Occipital lobe (tissue), 2 donors: Measurements from ENCODE around the gene NEK1. TPM values are rescaled to one million over a fixed set of nuclear protein-coding genes. Genes with fewer than 3 reads are reported as not detected.
"Not testable (repeated sequence)": the region's sequence is repeated elsewhere in the genome, so short reads cannot be mapped to it uniquely, and the experiment has no call there.

Experiments used
- DNase-seq: peaks from one replicate; lab custom pipeline; 2025; lab: John Stamatoyannopoulos, UW
- total RNA-seq: library from RNA; depleted of rRNA; stranded (reverse); fragments of >200 nt; gene quantifications from one replicate; pipeline ENCODE4 v1.2.3, GENCODE V29; 2014

Gene NEK1
- total RNA-seq, 1 donor from 2014 or later, result 31.5 TPM

GRCh38 chr4:169626331-169627282, 14.2 kb upstream of the NEK1 start:
- DNase-seq, result no peak

- DNase-seq, result no peak
Observed at GRCh38 chr4:169625886-169626285, 13.5 kb upstream of the NEK1 start.

- DNase-seq, result not testable (repeated sequence)
Observed at GRCh38 chr4:169624012-169624411, 11.6 kb upstream of the NEK1 start.

GRCh38 chr4:169622566-169622965, 10.2 kb upstream of the NEK1 start:
- no peak for DNase-seq

DNA sequence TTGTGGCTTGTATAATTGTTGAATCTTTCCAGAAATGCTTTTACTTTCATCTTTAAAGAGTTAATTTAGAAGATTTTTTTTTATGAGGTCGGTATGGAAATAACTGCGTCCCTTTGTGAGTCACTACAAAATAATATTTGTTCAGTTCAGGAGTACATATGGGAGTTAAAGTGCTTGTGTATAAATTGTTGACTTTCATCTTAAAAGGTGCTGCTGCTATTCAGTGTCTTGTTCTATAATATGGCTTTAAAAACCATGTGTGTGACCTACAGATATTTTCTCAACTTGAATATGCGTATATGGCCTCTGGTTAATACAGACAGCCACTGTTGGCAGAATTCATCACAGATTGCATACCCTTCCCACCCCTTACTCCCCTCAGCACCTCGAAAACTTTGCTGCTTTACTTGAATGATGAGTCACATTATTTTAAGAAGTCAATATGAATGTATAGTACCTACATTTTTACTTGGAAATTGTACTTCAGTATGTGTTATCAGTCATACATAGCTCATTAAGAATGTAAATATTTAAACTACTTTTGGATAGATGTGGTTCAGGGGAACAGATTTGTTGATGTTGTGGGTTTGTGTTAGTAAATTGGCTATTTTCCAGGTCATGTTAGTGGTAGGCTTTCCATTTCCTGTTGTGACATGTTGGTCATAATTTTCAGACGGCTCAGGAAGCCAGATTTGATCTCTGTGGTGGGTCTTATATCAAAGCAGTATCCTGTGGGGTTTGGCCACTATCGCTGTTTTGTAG, 9.5 kb upstream of the NEK1 start:
- no peak for DNase-seq

- no peak for DNase-seq
Observed at GRCh38 chr4:169620880-169621248, 8.5 kb upstream of the NEK1 start.

- peak; percentile 98 for DNase-seq
Observed at GRCh38 chr4:169619958-169620879, 7.8 kb upstream of the NEK1 start, which contains the start of gene CLCN3. Gene CLCN3, plus strand, starts transcription at chr4:169620578. Its CDS starts 15,351 bp downstream, at chr4:169635929.

- DNase-seq, result peak; percentile 16
Observed at GRCh38 chr4:169619518-169619957, 7.2 kb upstream of the NEK1 start.

GRCh38 chr4:169618986-169619385, 6.6 kb upstream of the NEK1 start:
- no peak for DNase-seq

- DNase-seq, result no peak
Observed at GRCh38 chr4:169618286-169618685, 5.9 kb upstream of the NEK1 start.

- DNase-seq, result no peak
Observed at GRCh38 chr4:169617306-169617705, 4.9 kb upstream of the NEK1 start.

- no peak for DNase-seq
Observed at GRCh38 chr4:169616846-169617245, 4.5 kb upstream of the NEK1 start.

GRCh38 chr4:169615467-169616106, 3.2 kb upstream of the NEK1 start:
- no peak for DNase-seq

GRCh38 chr4:169612871-169613859, 782 bp upstream of the NEK1 start:
- DNase-seq, result peak; percentile 55

DNA sequence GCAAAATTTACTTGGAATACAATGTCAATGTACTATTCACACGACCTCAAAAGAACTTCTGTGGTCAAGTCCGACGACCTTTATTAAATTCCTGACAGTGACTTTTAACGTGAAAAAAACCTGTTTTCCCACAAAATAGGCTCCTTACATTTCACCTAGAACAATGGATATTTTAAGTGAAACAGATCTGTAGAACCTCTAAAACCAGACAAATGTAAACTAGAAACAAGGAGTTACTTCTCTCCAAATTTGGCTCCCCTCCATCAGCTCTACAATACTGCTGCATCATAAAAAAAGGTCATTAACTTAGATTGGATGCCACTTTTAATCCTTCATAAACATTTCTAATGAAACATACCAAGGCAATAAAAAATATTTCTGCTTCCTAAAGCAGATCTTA, 1.2 kb downstream of the NEK1 start:
- no peak for DNase-seq

DNA sequence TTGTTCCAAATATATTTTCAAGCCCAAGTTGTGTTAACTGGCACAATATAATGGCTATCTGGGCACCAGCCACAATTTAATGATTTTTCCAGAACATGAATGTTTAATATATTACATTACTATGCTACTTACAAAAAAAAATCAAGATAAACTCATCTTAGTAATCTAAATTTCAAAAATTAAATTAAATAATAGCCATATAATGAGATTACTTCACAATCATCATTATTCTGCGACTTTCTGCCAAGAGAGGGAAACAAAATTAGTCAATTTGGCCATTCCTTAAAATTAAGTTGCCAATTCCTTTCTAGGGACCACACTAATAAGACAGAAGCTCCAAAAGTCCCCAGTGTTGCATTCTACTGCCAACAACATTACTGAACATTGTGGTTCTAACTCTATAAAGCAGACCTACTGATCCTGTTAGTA, 7.5 kb downstream of the NEK1 start:
- DNase-seq, result no peak

GRCh38 chr4:169604131-169604900, 8.1 kb downstream of the NEK1 start:
- DNase-seq, result no peak

DNA sequence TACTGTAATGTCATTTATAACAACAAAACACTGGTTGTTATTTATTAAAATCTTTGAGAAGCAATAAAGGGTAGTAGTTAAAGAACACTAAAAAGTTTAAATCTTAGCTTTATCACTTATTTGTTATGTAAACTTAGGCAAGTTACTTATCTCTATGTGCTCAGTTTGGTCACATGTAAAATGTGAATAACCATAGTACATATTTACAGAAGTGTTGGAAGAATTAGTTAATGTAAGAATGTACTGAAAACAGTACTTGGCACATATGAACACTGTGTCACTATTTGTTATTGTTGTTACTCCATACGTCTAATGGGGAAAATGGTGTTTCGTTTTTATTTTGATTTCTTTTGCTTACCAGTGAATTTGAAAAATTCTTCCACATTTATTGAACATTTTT, 9.1 kb downstream of the NEK1 start:
- DNase-seq, result no peak
